ENCODE data around the gene GNAO1. TPM values are rescaled to one million over a fixed set of nuclear protein-coding genes. Genes with fewer than 3 reads are reported as not detected.

GNAO1 gene
- total RNA-seq, 4 donors from 2014 or later = 1.4 to 4.4 (median 2.5) TPM

GRCh38 chr16:56330476-56330875 lies 139.2 kb downstream of the GNAO1 start:
- intact Hi-C loops (cut with DNase I) = no loop called here
- 81 to 82% methylated on average over 4 of the region's 4 CpGs for WGBS, 2 donors
- TF ChIP-seq POLR2A (IDR thresholded peaks at IDR 0.05) (no peak), CTCF (IDR thresholded peaks at IDR 0.05) (no peak)

GRCh38 chr16:56331399-56331798 lies 140.1 kb downstream of the GNAO1 start:
- no peak for TF ChIP-seq CTCF (IDR thresholded peaks at IDR 0.05)
- no peak for TF ChIP-seq POLR2A (IDR thresholded peaks at IDR 0.05)
- intact Hi-C loops (cut with DNase I) = no loop called here
- Histone ChIP-seq H3K4me1 (no peaks in the 10 kb centered on the region), H3K36me3 (no peaks in the 10 kb centered on the region), H3K4me3 (replicated peaks in 1 of 3) (no peak overlapping the region), H3K27ac (no peak overlapping the region), H3K27me3 (no peaks in the 10 kb centered on the region), H3K9me3 (no peaks in the 10 kb centered on the region)
- 88 to 92% methylated on average over 11 of the region's 11 CpGs for WGBS, 2 donors
- DNase-seq = no peak

More at GRCh38 chr16:56330476-56330875, 139.2 kb downstream of the GNAO1 start:
- Histone ChIP-seq H3K27me3 (no peaks in the 10 kb centered on the region), H3K27ac (no peak overlapping the region), H3K36me3 (no peaks in the 10 kb centered on the region), H3K4me1 (no peaks in the 10 kb centered on the region), H3K9me3 (no peaks in the 10 kb centered on the region), H3K4me3 (replicated peaks in 1 of 3) (no peak overlapping the region)
- DNase-seq = no peak

GRCh38 chr16:56331915-56332314 lies 140.6 kb downstream of the GNAO1 start:
- no peak for DNase-seq
- intact Hi-C loops (cut with DNase I) = no loop called here
- no peak for TF ChIP-seq CTCF (IDR thresholded peaks at IDR 0.05)
- TF ChIP-seq POLR2A (IDR thresholded peaks at IDR 0.05) = no peak
- Histone ChIP-seq H3K9me3 (no peaks in the 10 kb centered on the region), H3K36me3 (no peaks in the 10 kb centered on the region), H3K27me3 (no peaks in the 10 kb centered on the region), H3K27ac (no peak overlapping the region), H3K4me1 (no peaks in the 10 kb centered on the region), H3K4me3 (replicated peaks in 1 of 3) (no peak overlapping the region)
- WGBS, 2 donors = 80 to 87% methylated on average over 8 of the region's 8 CpGs

- Histone ChIP-seq H3K27me3 (no peaks in the 10 kb centered on the region), H3K9me3 (no peaks in the 10 kb centered on the region), H3K36me3 (no peaks in the 10 kb centered on the region), H3K27ac (no peak overlapping the region), H3K4me3 (replicated peaks in 1 of 3) (no peak overlapping the region), H3K4me1 (no peaks in the 10 kb centered on the region)
- TF ChIP-seq POLR2A (IDR thresholded peaks at IDR 0.05) (no peak), CTCF (IDR thresholded peaks at IDR 0.05) (peak in 5 of 6 experiments; percentile 13 to 30 (median 18))
- peak; percentile 56 to 76 for DNase-seq
- intact Hi-C loops (cut with DNase I) = no loop called here
- 44 to 48% methylated on average over 12 to 15 of the region's 16 CpGs for WGBS, 2 donors
Measured at GRCh38 chr16:56332464-56333079, 141.3 kb downstream of the GNAO1 start.

- WGBS, 2 donors = 86 to 93% methylated on average over 7 to 9 of the region's 9 CpGs
- DNase-seq = no peak
- intact Hi-C loops (cut with DNase I) = no loop called here
- Histone ChIP-seq H3K4me3 (replicated peaks in 1 of 3) (no peak overlapping the region), H3K36me3 (no peaks in the 10 kb centered on the region), H3K9me3 (no peaks in the 10 kb centered on the region), H3K27me3 (no peaks in the 10 kb centered on the region), H3K4me1 (no peaks in the 10 kb centered on the region), H3K27ac (no peak overlapping the region)
- TF ChIP-seq POLR2A (IDR thresholded peaks at IDR 0.05) (no peak), CTCF (IDR thresholded peaks at IDR 0.05) (no peak)
Measured at GRCh38 chr16:56334761-56335160, 143.5 kb downstream of the GNAO1 start.
